K562 (cell line): ENCODE data around the gene PDE6D. TPM values are rescaled to one million over a fixed set of nuclear protein-coding genes. Genes with fewer than 3 reads are reported as not detected.
A peak's percentile ranks its signal among the peaks of the same experiment; 100 is the strongest.

ENCODE experiments used
- CREB1 ChIP-seq, 2 experiments: sonication (generic) in 1 of 2; formaldehyde crosslinking in 1 of 2; IDR thresholded peaks; 2 replicates each; pipeline versions ENCODE4 v1.6.1 to v1.8.0; 2012 to 2022; ENCODE audit warnings: inconsistent platforms in 1 of 2, mild to moderate bottlenecking in 1 of 2, missing genetic modification reagents in 1 of 2, moderate library complexity in 1 of 2
- CREM ChIP-seq: IDR thresholded peaks from 2 replicates; pipeline ENCODE4 v1.6.1; 2014; ENCODE audit warnings: antibody characterized with exemption, low read depth
- FOXK2 ChIP-seq, 2 experiments: fragments of 450-650 bp; IDR thresholded peaks in 1 of 2; conservative IDR thresholded peaks in 1 of 2; 2 replicates each; pipeline ENCODE4 v1.6.1; 2016; ENCODE audit warnings: low read depth in 2 of 2, mild to moderate bottlenecking in 1 of 2
- GATAD2A ChIP-seq: fragments of 450-650 bp; IDR thresholded peaks from 2 replicates; pipeline ENCODE4 v1.6.1; 2017
- HDAC1 ChIP-seq, 2 experiments: fragments of 450-650 bp; IDR thresholded peaks; 2 replicates each; pipeline ENCODE4 v1.6.1; 2016 to 2017; ENCODE audit warnings: inconsistent platforms in 1 of 2, mild to moderate bottlenecking in 1 of 2, moderate library complexity in 1 of 2
- L3MBTL2 ChIP-seq: fragments of 450-650 bp; IDR thresholded peaks from 2 replicates; pipeline ENCODE4 v1.6.1; 2016; ENCODE audit warnings: mild to moderate bottlenecking, moderate library complexity
- PHF21A ChIP-seq: fragments of 450-650 bp; IDR thresholded peaks from 2 replicates; pipeline ENCODE4 v1.6.1; 2017; ENCODE audit warnings: low read depth, borderline replicate concordance
- PHF8 ChIP-seq: fragments of 200-600 bp; sonication (generic); IDR thresholded peaks from 2 replicates; pipeline ENCODE4 v1.6.1; 2012; ENCODE audit warnings: mixed run types, mild to moderate bottlenecking, inconsistent platforms, low read length, moderate library complexity, borderline replicate concordance
- PML ChIP-seq: IDR thresholded peaks from 2 replicates; pipeline ENCODE4 v1.6.1; 2012; ENCODE audit warnings: low read length, inconsistent platforms
- RFX5 ChIP-seq: IDR thresholded peaks from 2 replicates; pipeline ENCODE4 v1.6.1; 2011; ENCODE audit warnings: low read depth, mild to moderate bottlenecking, improper control_type of control experiment, low read length
- SLC30A9 ChIP-seq: fragments of 250-450 bp; sonication (Bioruptor Pico); IDR thresholded peaks from 2 replicates; pipeline ENCODE4 v1.8.0; 2022; ENCODE audit warnings: mild to moderate bottlenecking, moderate library complexity
- SPI1 ChIP-seq: IDR thresholded peaks from 2 replicates; pipeline ENCODE4 v1.6.1; 2011; ENCODE audit warnings: low read depth, low read length, control low read depth, borderline replicate concordance
- TAF7 ChIP-seq: fragments of 450-650 bp; IDR thresholded peaks from 2 replicates; pipeline ENCODE4 v1.6.1; 2016; ENCODE audit warnings: missing genetic modification characterization, missing compliant biosample characterization
- TAF9B ChIP-seq: fragments of 450-650 bp; IDR thresholded peaks from 2 replicates; pipeline ENCODE4 v1.6.1; 2018; ENCODE audit warnings: mild to moderate bottlenecking; ENCODE audit not compliant: partially characterized antibody
- TCF7L2 ChIP-seq: fragments of 150-350 bp; IDR thresholded peaks from 2 replicates; pipeline ENCODE4 v1.6.1; 2016; ENCODE audit warnings: low read depth, mild to moderate bottlenecking, low read length, moderate library complexity
- TSHZ1 ChIP-seq: fragments of 250-450 bp; sonication (Bioruptor Pico); IDR thresholded peaks from 2 replicates; pipeline ENCODE4 v1.4.0; 2020; ENCODE audit warnings: mild to moderate bottlenecking, moderate library complexity
- ZC3H11A ChIP-seq: IDR thresholded peaks from 2 replicates; pipeline ENCODE4 v1.6.1; 2012; ENCODE audit warnings: low read depth, low read length, improper control_type of control experiment
- ZFX ChIP-seq: sonication (generic); formaldehyde crosslinking; IDR thresholded peaks from 2 replicates; pipeline ENCODE4 v1.8.0; 2022; ENCODE audit warnings: mild to moderate bottlenecking, missing genetic modification reagents, moderate library complexity
- ZHX1 ChIP-seq: fragments of 150-350 bp; conservative IDR thresholded peaks from 2 replicates; pipeline ENCODE4 v1.6.1; 2014; ENCODE audit warnings: low read length
- ZNF184 ChIP-seq: sonication (generic); formaldehyde crosslinking; IDR thresholded peaks from 2 replicates; pipeline ENCODE4 v1.5.0; 2020; ENCODE audit warnings: missing genetic modification reagents
- ZNF239 ChIP-seq: fragments of 250-450 bp; sonication (Bioruptor Pico); IDR thresholded peaks from 2 replicates; pipeline ENCODE4 v1.4.0; 2020; ENCODE audit warnings: mild to moderate bottlenecking
- ZNF444 ChIP-seq: fragments of 250-450 bp; sonication (Bioruptor Pico); IDR thresholded peaks from 2 replicates; pipeline ENCODE4 v1.4.0; 2020; ENCODE audit warnings: mild to moderate bottlenecking, moderate library complexity
- ZNF551 ChIP-seq: fragments of 250-450 bp; sonication (Bioruptor Pico); IDR thresholded peaks from 2 replicates; pipeline ENCODE4 v1.5.0; 2021; ENCODE audit warnings: mild to moderate bottlenecking, moderate library complexity
- ZNF766 ChIP-seq: fragments of 200-800 bp; sonication (Bioruptor generic); conservative IDR thresholded peaks from 2 replicates; pipeline ENCODE4 v1.6.1; 2016; ENCODE audit warnings: missing genetic modification characterization, missing compliant biosample characterization
- polyA plus RNA-seq, 8 experiments: library from polyadenylated mRNA; depleted of rRNA in 4 of 8; stranded (reverse) in 5 of 8; unstranded in 3 of 8; fragments of >200 nt; fragmentation: Nextera tagmentation in 2 of 8; fragmentation: Illumina TruSeq in 1 of 8; extraction: Ambion mirVana in 2 of 8; extraction: Trizol in 1 of 8; gene quantifications; 2 replicates each; pipeline versions ENCODE4 v1.2.1 to v1.2.3, GENCODE V29; 2011 to 2014; ENCODE audit warnings: inconsistent platforms in 1 of 8, missing spikeins in 1 of 8
- total RNA-seq, 7 experiments: library from RNA; depleted of rRNA in 6 of 7; stranded (reverse); fragments of >200 nt in 6 of 7; fragmentation: Illumina TruSeq in 2 of 7; extraction: Trizol in 2 of 7; gene quantifications; 2 replicates each; pipeline versions ENCODE4 v1.2.1 to v1.2.3, GENCODE V29; 2011 to 2021; ENCODE audit warnings: low replicate concordance in 1 of 7

PDE6D gene
- total and polyA plus RNA-seq, 9 of the 15 experiments (the other 6 are each of a cell fraction or from before 2014, with no cell fraction given): 0.65 to 11.6 (median 7.0) TPM

GRCh38 chr2:231786177-231786916, 5.3 kb upstream of the PDE6D start, which contains the start of gene COPS7B (continued):
- TF ChIP-seq TSHZ1 (CRISPR knock-in tag) (no peak), ZNF551 (no peak), FOXK2 (conservative IDR thresholded peaks at IDR 0.05 in 1 of 2, IDR thresholded peaks at IDR 0.05 in 1 of 2; ENCODE audit: low read depth in 2 of 2) (peak; percentile 59 to 71; a peak in 3 of 4 replicates), L3MBTL2 (0 out of 2 replicates have a peak, but pooled peaks have one; percentile 23), ZNF239 (CRISPR knock-in tag) (no peak), CREB1 (IDR thresholded peaks at IDR 0.05) (peak; percentile 48; the same call in 1 of the 2 replicates), CREB1 (CRISPR knock-in tag; IDR thresholded peaks at IDR 0.05) (peak; percentile 64; the same call in 1 of the 2 replicates), ZNF766 (CRISPR knock-in tag) (0 out of 2 replicates have a peak, but pooled peaks have one; percentile 25), PHF8 (peak; percentile 78; the same call in 1 of the 2 replicates), ZC3H11A (peak; percentile 94; the same call in 1 of the 2 replicates), SPI1 (peak; percentile 70), PML (peak; percentile 39; the same call in 1 of the 2 replicates), TAF9B (peak; percentile 84), ZFX (CRISPR knock-in tag) (peak; percentile 79), HDAC1 (IDR thresholded peaks at IDR 0.05) (peak in 1 of 2 experiments; percentile 82; a peak in 2 of 4 replicates), ZHX1 (no peak), SLC30A9 (CRISPR knock-in tag) (no peak), PHF21A (peak; percentile 73; the same call in 1 of the 2 replicates), ZNF184 (no peak), CREM (peak; percentile 81), GATAD2A (no peak), TCF7L2 (no peak), RFX5 (no peak), TAF7 (tag) (peak; percentile 66; the same call in 1 of the 2 replicates), ZNF444 (CRISPR knock-in tag) (no peak)
